Measurements from ENCODE around the gene IL12RB2.

- TF ChIP-seq, protein P1, sequence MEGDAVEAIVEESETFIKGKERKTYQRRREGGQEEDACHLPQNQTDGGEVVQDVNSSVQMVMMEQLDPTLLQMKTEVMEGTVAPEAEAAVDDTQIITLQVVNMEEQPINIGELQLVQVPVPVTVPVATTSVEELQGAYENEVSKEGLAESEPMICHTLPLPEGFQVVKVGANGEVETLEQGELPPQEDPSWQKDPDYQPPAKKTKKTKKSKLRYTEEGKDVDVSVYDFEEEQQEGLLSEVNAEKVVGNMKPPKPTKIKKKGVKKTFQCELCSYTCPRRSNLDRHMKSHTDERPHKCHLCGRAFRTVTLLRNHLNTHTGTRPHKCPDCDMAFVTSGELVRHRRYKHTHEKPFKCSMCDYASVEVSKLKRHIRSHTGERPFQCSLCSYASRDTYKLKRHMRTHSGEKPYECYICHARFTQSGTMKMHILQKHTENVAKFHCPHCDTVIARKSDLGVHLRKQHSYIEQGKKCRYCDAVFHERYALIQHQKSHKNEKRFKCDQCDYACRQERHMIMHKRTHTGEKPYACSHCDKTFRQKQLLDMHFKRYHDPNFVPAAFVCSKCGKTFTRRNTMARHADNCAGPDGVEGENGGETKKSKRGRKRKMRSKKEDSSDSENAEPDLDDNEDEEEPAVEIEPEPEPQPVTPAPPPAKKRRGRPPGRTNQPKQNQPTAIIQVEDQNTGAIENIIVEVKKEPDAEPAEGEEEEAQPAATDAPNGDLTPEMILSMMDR (IDR thresholded peaks at IDR 0.05), result no peak
- TF ChIP-seq EP300 (IDR thresholded peaks at IDR 0.05) (no peak), POLR2AphosphoS5 (IDR thresholded peaks at IDR 0.05) (no peak)
These were observed 73.5 kb downstream of the IL12RB2 start for GRCh38 chr1:67381154-67381553.
